HEK293 (cell line): ENCODE results near the gene ARHGAP45.
A peak's percentile ranks its signal among the peaks of the same experiment; 100 is the strongest.

Source experiments
- EGR2 ChIP-seq: fragments of 450-650 bp; formaldehyde crosslinking; IDR thresholded peaks from 2 replicates; pipeline ENCODE4 v1.5.1; 2016; ENCODE audit warnings: low read depth, missing biosample characterization, missing genetic modification characterization
- GLI4 ChIP-seq: fragments of 450-650 bp; formaldehyde crosslinking; IDR thresholded peaks from 2 replicates; pipeline ENCODE4 v1.5.1; 2016; ENCODE audit warnings: missing biosample characterization, missing genetic modification characterization
- HOXD13 ChIP-seq: sonication (generic); formaldehyde crosslinking; IDR thresholded peaks from 2 replicates; pipeline ENCODE4 v1.8.0; 2022; ENCODE audit warnings: missing genetic modification reagents, borderline replicate concordance
- KLF1 ChIP-seq: fragments of 450-650 bp; formaldehyde crosslinking; IDR thresholded peaks from 2 replicates; pipeline ENCODE4 v1.5.1; 2016; ENCODE audit warnings: missing biosample characterization, missing genetic modification characterization
- KLF9 ChIP-seq: fragments of 450-650 bp; formaldehyde crosslinking; IDR thresholded peaks from 2 replicates; pipeline ENCODE4 v1.5.1; 2016; ENCODE audit warnings: missing biosample characterization, missing genetic modification characterization, low read depth
- SP3 ChIP-seq: fragments of 450-650 bp; formaldehyde crosslinking; IDR thresholded peaks from 2 replicates; pipeline ENCODE4 v1.5.1; 2016; ENCODE audit warnings: missing biosample characterization, missing genetic modification characterization
- SP7 ChIP-seq: fragments of 450-650 bp; formaldehyde crosslinking; IDR thresholded peaks from 2 replicates; pipeline ENCODE4 v1.5.1; 2016; ENCODE audit warnings: missing biosample characterization, missing genetic modification characterization
- TCF7L2 ChIP-seq: IDR thresholded peaks from 2 replicates; pipeline ENCODE4 v1.6.1; 2011; ENCODE audit warnings: low read depth, mild to moderate bottlenecking, inconsistent platforms, low read length, moderate library complexity, borderline replicate concordance
- ZBTB1 ChIP-seq: fragments of 450-650 bp; formaldehyde crosslinking; IDR thresholded peaks from 2 replicates; pipeline ENCODE4 v1.5.1; 2016; ENCODE audit warnings: missing biosample characterization, missing genetic modification characterization
- ZBTB21 ChIP-seq: fragments of 450-650 bp; formaldehyde crosslinking; IDR thresholded peaks from 2 replicates; pipeline ENCODE4 v1.5.1; 2017; ENCODE audit warnings: missing biosample characterization, missing genetic modification characterization
- ZBTB26 ChIP-seq: fragments of 450-650 bp; formaldehyde crosslinking; optimal IDR thresholded peaks from 2 replicates; pipeline ENCODE3; 2016; ENCODE audit warnings: missing biosample characterization, mild to moderate bottlenecking, missing genetic modification characterization
- ZFP3 ChIP-seq: fragments of 450-650 bp; formaldehyde crosslinking; IDR thresholded peaks from 2 replicates; pipeline ENCODE4 v1.5.1; 2016; ENCODE audit warnings: low read depth, missing biosample characterization, missing genetic modification characterization
- ZNF112 ChIP-seq: fragments of 450-650 bp; formaldehyde crosslinking; IDR thresholded peaks from 2 replicates; pipeline ENCODE4 v1.5.0; 2017; ENCODE audit warnings: missing biosample characterization, missing genetic modification characterization
- ZNF132 ChIP-seq: fragments of 450-650 bp; formaldehyde crosslinking; IDR thresholded peaks from 2 replicates; pipeline ENCODE4 v1.5.1; 2017; ENCODE audit warnings: missing biosample characterization, missing genetic modification characterization, borderline replicate concordance
- ZNF146 ChIP-seq: fragments of 450-650 bp; formaldehyde crosslinking; IDR thresholded peaks from 2 replicates; pipeline ENCODE4 v1.5.1; 2016; ENCODE audit warnings: missing biosample characterization, missing genetic modification characterization
- ZNF175 ChIP-seq: fragments of 450-650 bp; formaldehyde crosslinking; IDR thresholded peaks from 2 replicates; pipeline ENCODE4 v1.5.1; 2016; ENCODE audit warnings: missing biosample characterization, missing genetic modification characterization
- ZNF223 ChIP-seq: fragments of 450-650 bp; formaldehyde crosslinking; IDR thresholded peaks from 2 replicates; pipeline ENCODE4 v1.5.1; 2016; ENCODE audit warnings: missing biosample characterization, missing genetic modification characterization
- ZNF292 ChIP-seq: fragments of 450-650 bp; formaldehyde crosslinking; IDR thresholded peaks from 2 replicates; pipeline ENCODE4 v1.5.1; 2016; ENCODE audit warnings: low read depth, missing biosample characterization, missing genetic modification characterization, borderline replicate concordance
- ZNF423 ChIP-seq: fragments of 450-650 bp; formaldehyde crosslinking; IDR thresholded peaks from 2 replicates; pipeline ENCODE4 v1.5.1; 2016; ENCODE audit warnings: missing biosample characterization, missing genetic modification characterization
- ZNF433 ChIP-seq: fragments of 450-650 bp; formaldehyde crosslinking; IDR thresholded peaks from 2 replicates; pipeline ENCODE4 v1.5.1; 2016; ENCODE audit warnings: missing biosample characterization, missing genetic modification characterization, low read depth
- ZNF510 ChIP-seq: fragments of 450-650 bp; formaldehyde crosslinking; IDR thresholded peaks from 2 replicates; pipeline ENCODE4 v1.5.1; 2018; ENCODE audit warnings: mild to moderate bottlenecking, missing genetic modification characterization, missing biosample characterization; ENCODE audit not compliant: insufficient replicate concordance
- ZNF530 ChIP-seq: fragments of 450-650 bp; formaldehyde crosslinking; IDR thresholded peaks from 2 replicates; pipeline ENCODE4 v1.5.1; 2016; ENCODE audit warnings: low read depth, missing biosample characterization, missing genetic modification characterization
- ZNF549 ChIP-seq: fragments of 450-650 bp; IDR thresholded peaks from 2 replicates; pipeline ENCODE4 v1.5.1; 2018; ENCODE audit warnings: missing biosample characterization, missing genetic modification characterization, mild to moderate bottlenecking, inconsistent platforms, moderate library complexity
- ZNF600 ChIP-seq: fragments of 450-650 bp; formaldehyde crosslinking; IDR thresholded peaks from 2 replicates; pipeline ENCODE4 v1.5.1; 2016; ENCODE audit warnings: missing biosample characterization, missing genetic modification characterization
- ZNF639 ChIP-seq: fragments of 450-650 bp; formaldehyde crosslinking; IDR thresholded peaks from 2 replicates; pipeline ENCODE4 v1.5.1; 2016; ENCODE audit warnings: missing biosample characterization, missing genetic modification characterization
- ZNF785 ChIP-seq: fragments of 450-650 bp; formaldehyde crosslinking; IDR thresholded peaks from 2 replicates; pipeline ENCODE4 v1.5.1; 2016; ENCODE audit warnings: missing biosample characterization, missing genetic modification characterization
- ZSCAN16 ChIP-seq: fragments of 450-650 bp; formaldehyde crosslinking; IDR thresholded peaks from 2 replicates; pipeline ENCODE4 v1.5.1; 2016; ENCODE audit warnings: missing biosample characterization, missing genetic modification characterization
- TF ChIP-seq, protein P1 (sequence below): fragments of 450-650 bp; formaldehyde crosslinking; IDR thresholded peaks from 2 replicates; pipeline ENCODE4 v1.5.1; 2016; ENCODE audit warnings: missing biosample characterization, missing genetic modification characterization
- TF ChIP-seq, protein P2 (sequence below): fragments of 450-650 bp; formaldehyde crosslinking; IDR thresholded peaks from 2 replicates; pipeline ENCODE4 v1.5.1; 2016; ENCODE audit warnings: missing biosample characterization, missing genetic modification characterization
- TF ChIP-seq, protein P3 (sequence below): fragments of 450-650 bp; formaldehyde crosslinking; IDR thresholded peaks from 2 replicates; pipeline ENCODE4 v1.5.1; 2016; ENCODE audit warnings: missing biosample characterization, missing genetic modification characterization
- TF ChIP-seq, protein P4 (sequence below): fragments of 450-650 bp; formaldehyde crosslinking; IDR thresholded peaks from 2 replicates; pipeline ENCODE4 v1.5.1; 2017; ENCODE audit warnings: missing biosample characterization, missing genetic modification characterization

ARHGAP45 gene

GRCh38 chr19:1040476-1041271, 26.3 kb upstream of the ARHGAP45 start (continued):
- TF ChIP-seq ZNF600 (tag by site-specific recombination), result no peak
- no peak for TF ChIP-seq ZNF530
- TF ChIP-seq KLF1 (tag by site-specific recombination), result peak; percentile 74
- no peak for TF ChIP-seq ZBTB21 (tag by site-specific recombination)
- TF ChIP-seq, protein P1, sequence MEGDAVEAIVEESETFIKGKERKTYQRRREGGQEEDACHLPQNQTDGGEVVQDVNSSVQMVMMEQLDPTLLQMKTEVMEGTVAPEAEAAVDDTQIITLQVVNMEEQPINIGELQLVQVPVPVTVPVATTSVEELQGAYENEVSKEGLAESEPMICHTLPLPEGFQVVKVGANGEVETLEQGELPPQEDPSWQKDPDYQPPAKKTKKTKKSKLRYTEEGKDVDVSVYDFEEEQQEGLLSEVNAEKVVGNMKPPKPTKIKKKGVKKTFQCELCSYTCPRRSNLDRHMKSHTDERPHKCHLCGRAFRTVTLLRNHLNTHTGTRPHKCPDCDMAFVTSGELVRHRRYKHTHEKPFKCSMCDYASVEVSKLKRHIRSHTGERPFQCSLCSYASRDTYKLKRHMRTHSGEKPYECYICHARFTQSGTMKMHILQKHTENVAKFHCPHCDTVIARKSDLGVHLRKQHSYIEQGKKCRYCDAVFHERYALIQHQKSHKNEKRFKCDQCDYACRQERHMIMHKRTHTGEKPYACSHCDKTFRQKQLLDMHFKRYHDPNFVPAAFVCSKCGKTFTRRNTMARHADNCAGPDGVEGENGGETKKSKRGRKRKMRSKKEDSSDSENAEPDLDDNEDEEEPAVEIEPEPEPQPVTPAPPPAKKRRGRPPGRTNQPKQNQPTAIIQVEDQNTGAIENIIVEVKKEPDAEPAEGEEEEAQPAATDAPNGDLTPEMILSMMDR (tag by site-specific recombination), result no peak
- no peak for TF ChIP-seq TCF7L2
- peak; percentile 56; the same call in 1 of the 2 replicates for TF ChIP-seq ZNF423 (tag by site-specific recombination)
- TF ChIP-seq, protein P2, sequence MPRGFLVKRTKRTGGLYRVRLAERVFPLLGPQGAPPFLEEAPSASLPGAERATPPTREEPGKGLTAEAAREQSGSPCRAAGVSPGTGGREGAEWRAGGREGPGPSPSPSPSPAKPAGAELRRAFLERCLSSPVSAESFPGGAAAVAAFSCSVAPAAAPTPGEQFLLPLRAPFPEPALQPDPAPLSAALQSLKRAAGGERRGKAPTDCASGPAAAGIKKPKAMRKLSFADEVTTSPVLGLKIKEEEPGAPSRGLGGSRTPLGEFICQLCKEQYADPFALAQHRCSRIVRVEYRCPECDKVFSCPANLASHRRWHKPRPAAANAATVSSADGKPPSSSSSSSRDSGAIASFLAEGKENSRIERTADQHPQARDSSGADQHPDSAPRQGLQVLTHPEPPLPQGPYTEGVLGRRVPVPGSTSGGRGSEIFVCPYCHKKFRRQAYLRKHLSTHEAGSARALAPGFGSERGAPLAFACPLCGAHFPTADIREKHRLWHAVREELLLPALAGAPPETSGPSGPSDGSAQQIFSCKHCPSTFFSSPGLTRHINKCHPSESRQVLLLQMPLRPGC (tag by site-specific recombination), result peak; percentile 51; the same call in 1 of the 2 replicates
- no peak for TF ChIP-seq HOXD13 (CRISPR knock-in tag)
- peak; percentile 74 for TF ChIP-seq ZNF639 (tag by site-specific recombination)
- TF ChIP-seq ZNF510 (tag by site-specific recombination), result no peak
- no peak for TF ChIP-seq ZBTB1 (tag by site-specific recombination)
- no peak for TF ChIP-seq ZNF132 (tag by site-specific recombination)
- no peak for TF ChIP-seq ZFP3 (tag by site-specific recombination)
- TF ChIP-seq ZNF112 (tag by site-specific recombination), result no peak
- peak; percentile 67 for TF ChIP-seq SP3 (tag by site-specific recombination)
- TF ChIP-seq GLI4, result no peak
- no peak for TF ChIP-seq ZNF433 (tag by site-specific recombination)
- TF ChIP-seq ZNF175 (tag by site-specific recombination), result no peak
- no peak for TF ChIP-seq ZNF785 (tag by site-specific recombination)
- no peak for TF ChIP-seq ZBTB26 (tag by site-specific recombination)
- no peak for TF ChIP-seq ZNF223
- no peak for TF ChIP-seq ZNF549 (tag by site-specific recombination)
- TF ChIP-seq, protein P3, sequence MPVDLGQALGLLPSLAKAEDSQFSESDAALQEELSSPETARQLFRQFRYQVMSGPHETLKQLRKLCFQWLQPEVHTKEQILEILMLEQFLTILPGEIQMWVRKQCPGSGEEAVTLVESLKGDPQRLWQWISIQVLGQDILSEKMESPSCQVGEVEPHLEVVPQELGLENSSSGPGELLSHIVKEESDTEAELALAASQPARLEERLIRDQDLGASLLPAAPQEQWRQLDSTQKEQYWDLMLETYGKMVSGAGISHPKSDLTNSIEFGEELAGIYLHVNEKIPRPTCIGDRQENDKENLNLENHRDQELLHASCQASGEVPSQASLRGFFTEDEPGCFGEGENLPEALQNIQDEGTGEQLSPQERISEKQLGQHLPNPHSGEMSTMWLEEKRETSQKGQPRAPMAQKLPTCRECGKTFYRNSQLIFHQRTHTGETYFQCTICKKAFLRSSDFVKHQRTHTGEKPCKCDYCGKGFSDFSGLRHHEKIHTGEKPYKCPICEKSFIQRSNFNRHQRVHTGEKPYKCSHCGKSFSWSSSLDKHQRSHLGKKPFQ (tag by site-specific recombination), result no peak
- 0 out of 2 replicates have a peak, but pooled peaks have one; percentile 0 for TF ChIP-seq ZNF292 (tag by site-specific recombination)
- TF ChIP-seq EGR2 (tag by site-specific recombination), result no peak
- no peak for TF ChIP-seq KLF9 (tag by site-specific recombination)
- TF ChIP-seq, protein P4, sequence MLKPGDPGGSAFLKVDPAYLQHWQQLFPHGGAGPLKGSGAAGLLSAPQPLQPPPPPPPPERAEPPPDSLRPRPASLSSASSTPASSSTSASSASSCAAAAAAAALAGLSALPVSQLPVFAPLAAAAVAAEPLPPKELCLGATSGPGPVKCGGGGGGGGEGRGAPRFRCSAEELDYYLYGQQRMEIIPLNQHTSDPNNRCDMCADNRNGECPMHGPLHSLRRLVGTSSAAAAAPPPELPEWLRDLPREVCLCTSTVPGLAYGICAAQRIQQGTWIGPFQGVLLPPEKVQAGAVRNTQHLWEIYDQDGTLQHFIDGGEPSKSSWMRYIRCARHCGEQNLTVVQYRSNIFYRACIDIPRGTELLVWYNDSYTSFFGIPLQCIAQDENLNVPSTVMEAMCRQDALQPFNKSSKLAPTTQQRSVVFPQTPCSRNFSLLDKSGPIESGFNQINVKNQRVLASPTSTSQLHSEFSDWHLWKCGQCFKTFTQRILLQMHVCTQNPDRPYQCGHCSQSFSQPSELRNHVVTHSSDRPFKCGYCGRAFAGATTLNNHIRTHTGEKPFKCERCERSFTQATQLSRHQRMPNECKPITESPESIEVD, result no peak; the same call in 1 of the 2 replicates
- peak; percentile 74 for TF ChIP-seq SP7 (tag by site-specific recombination)
- peak; percentile 78 for TF ChIP-seq ZSCAN16
- no peak for TF ChIP-seq ZNF146 (tag by site-specific recombination)
